HCT116 (cell line): Measurements from ENCODE around the gene NXN.

Experiments
- ATF3 ChIP-seq: IDR thresholded peaks from 2 replicates; pipeline ENCODE4 v1.6.1; 2012
- CEBPB ChIP-seq: IDR thresholded peaks from 2 replicates; pipeline ENCODE4 v1.6.1; 2012; ENCODE audit warnings: low read depth
- CTCF ChIP-seq, 3 experiments: fragments of 200-600 bp in 1 of 3; sonication (generic) in 1 of 3; IDR thresholded peaks in 2 of 3; conservative IDR thresholded peaks in 1 of 3; 2 replicates each; pipeline ENCODE4 v1.5.1; 2012 to 2017; ENCODE audit warnings: low read depth in 2 of 3, low read length in 2 of 3, antibody characterized with exemption in 1 of 3, borderline replicate concordance in 1 of 3, control low read depth in 1 of 3, mild to moderate bottlenecking in 1 of 3, mixed read lengths in 1 of 3, mixed run types in 1 of 3, moderate library complexity in 1 of 3; ENCODE audit not compliant: insufficient read depth in 1 of 3
- ELF1 ChIP-seq: IDR thresholded peaks from 2 replicates; pipeline ENCODE4 v1.6.1; 2012; ENCODE audit warnings: low read depth, borderline replicate concordance
- EZH2phosphoT487 ChIP-seq: fragments of 200-600 bp; IDR thresholded peaks from 2 replicates; pipeline ENCODE4 v1.6.1; 2018; ENCODE audit warnings: antibody characterized with exemption, borderline replicate concordance
- MAX ChIP-seq: IDR thresholded peaks from 2 replicates; pipeline ENCODE4 v1.6.1; 2012
- POLR2A ChIP-seq: IDR thresholded peaks from 2 replicates; pipeline ENCODE4 v1.7.0; 2011; ENCODE audit warnings: borderline replicate concordance; ENCODE audit not compliant: insufficient read depth, insufficient read length; ENCODE audit errors: extremely low read depth
- POLR2AphosphoS5 ChIP-seq: IDR thresholded peaks from 2 replicates; pipeline ENCODE4 v1.6.1; 2011; ENCODE audit warnings: mild to moderate bottlenecking, low read depth, low read length, moderate library complexity

- TF ChIP-seq POLR2A (no peak), CTCF (IDR thresholded peaks at IDR 0.05 in 2 of 3, conservative IDR thresholded peaks at IDR 0.05 in 1 of 3; ENCODE audit: borderline replicate concordance in 1 of 3, insufficient read depth in 1 of 3, low read depth in 2 of 3, low read length in 2 of 3) (no peak), MAX (no peak), ATF3 (no peak), POLR2AphosphoS5 (no peak), CEBPB (no peak), ELF1 (no peak), EZH2phosphoT487 (no peak)
These were observed 115.3 kb downstream of the NXN start for GRCh38 chr17:864315-864714.
